ENCODE data around the gene HIPK4.
"Not testable (repeated sequence)": the region's sequence is repeated elsewhere in the genome, so short reads cannot be mapped to it uniquely, and the experiment has no call there.

Gene HIPK4

GRCh38 chr19:40393894-40394815 is 4.2 kb upstream of the HIPK4 start:
- DNase-seq (ENCODE audit: low read depth), result no peak

- DNase-seq (ENCODE audit: low read depth), result no peak
Observed at GRCh38 chr19:40392894-40393517, 3.0 kb upstream of the HIPK4 start.

GRCh38 chr19:40392123-40392522 is 2.1 kb upstream of the HIPK4 start:
- DNase-seq (ENCODE audit: low read depth), result no peak

GRCh38 chr19:40389404-40390083 is 437 bp downstream of the HIPK4 start:
- no peak for DNase-seq (ENCODE audit: low read depth)

GRCh38 chr19:40388481-40388880 is 1.5 kb downstream of the HIPK4 start:
- DNase-seq (ENCODE audit: low read depth), result no peak

GRCh38 chr19:40387155-40387554 is 2.8 kb downstream of the HIPK4 start:
- DNase-seq (ENCODE audit: low read depth), result no peak

GRCh38 chr19:40383668-40384248 is 6.2 kb downstream of the HIPK4 start:
- DNase-seq (ENCODE audit: low read depth), result no peak

- no peak for DNase-seq (ENCODE audit: low read depth)
Observed at GRCh38 chr19:40381321-40381720, 8.7 kb downstream of the HIPK4 start.

GRCh38 chr19:40380199-40381037 is 9.6 kb downstream of the HIPK4 start:
- no peak for DNase-seq (ENCODE audit: low read depth)

GRCh38 chr19:40379446-40380198 is 10.4 kb downstream of the HIPK4 start:
- DNase-seq (ENCODE audit: low read depth), result no peak

GRCh38 chr19:40378509-40378908 is 11.5 kb downstream of the HIPK4 start:
- no peak for DNase-seq (ENCODE audit: low read depth)

GRCh38 chr19:40377876-40378385 is 12.1 kb downstream of the HIPK4 start:
- DNase-seq (ENCODE audit: low read depth), result no peak

- DNase-seq (ENCODE audit: low read depth), result no peak
Observed at GRCh38 chr19:40376286-40376862, 13.6 kb downstream of the HIPK4 start.

- no peak for DNase-seq (ENCODE audit: low read depth)
Observed at GRCh38 chr19:40374084-40374483, 15.9 kb downstream of the HIPK4 start.

- no peak for DNase-seq (ENCODE audit: low read depth)
Observed at GRCh38 chr19:40371802-40372122, 18.2 kb downstream of the HIPK4 start.

GRCh38 chr19:40370997-40371801 is 18.8 kb downstream of the HIPK4 start:
- no peak for DNase-seq (ENCODE audit: low read depth)

GRCh38 chr19:40370253-40370652 is 19.7 kb downstream of the HIPK4 start:
- DNase-seq (ENCODE audit: low read depth), result not testable (repeated sequence)

GRCh38 chr19:40369797-40370196 is 20.2 kb downstream of the HIPK4 start:
- DNase-seq (ENCODE audit: low read depth), result no peak
